Measurements from ENCODE around the gene ZDHHC14.

The ZDHHC14 gene

DNA sequence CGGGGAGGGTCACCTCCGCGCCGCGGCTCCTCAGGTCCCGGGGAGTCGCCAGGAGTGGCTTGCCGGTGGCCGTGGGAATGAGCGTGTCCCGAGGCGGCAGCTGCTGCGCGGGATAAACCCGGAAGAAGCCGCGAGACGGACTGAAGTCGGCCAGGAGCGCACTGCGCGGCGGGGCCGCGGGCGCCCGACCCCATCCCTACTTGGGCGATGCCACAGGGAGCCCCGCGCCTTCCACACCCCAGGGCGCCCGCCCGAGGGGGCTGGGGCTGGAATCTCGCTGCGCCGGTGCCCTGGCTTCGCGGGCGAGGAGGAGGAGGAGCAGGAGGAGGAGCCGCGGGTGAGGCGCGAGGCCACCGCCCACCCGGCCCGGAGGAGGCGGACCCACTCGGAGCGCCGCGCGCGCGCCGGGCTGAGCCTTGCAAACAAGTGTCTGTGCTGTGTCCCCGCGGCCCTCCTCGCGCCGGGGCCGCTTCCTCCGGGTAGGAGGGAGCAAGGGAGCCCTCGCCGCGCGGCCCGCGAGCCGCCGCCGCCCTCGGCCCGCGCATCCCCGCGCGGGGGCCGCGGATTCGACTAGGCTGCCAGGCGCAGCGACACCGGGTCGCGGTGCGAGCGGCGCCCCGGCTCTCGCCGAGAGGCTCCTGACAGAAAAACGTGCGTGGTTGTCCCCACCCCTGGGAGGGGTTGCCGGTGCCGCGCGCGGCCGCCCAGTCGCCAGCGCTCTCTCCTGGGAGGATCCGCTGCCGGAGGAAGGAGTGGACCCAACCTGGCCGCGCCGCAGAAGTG lies at the start of gene ZDHHC14:
TSS of gene ZDHHC14 (plus strand) at position 412 of the 783 bp plus-strand sequence.
- TF ChIP-seq, protein P1, sequence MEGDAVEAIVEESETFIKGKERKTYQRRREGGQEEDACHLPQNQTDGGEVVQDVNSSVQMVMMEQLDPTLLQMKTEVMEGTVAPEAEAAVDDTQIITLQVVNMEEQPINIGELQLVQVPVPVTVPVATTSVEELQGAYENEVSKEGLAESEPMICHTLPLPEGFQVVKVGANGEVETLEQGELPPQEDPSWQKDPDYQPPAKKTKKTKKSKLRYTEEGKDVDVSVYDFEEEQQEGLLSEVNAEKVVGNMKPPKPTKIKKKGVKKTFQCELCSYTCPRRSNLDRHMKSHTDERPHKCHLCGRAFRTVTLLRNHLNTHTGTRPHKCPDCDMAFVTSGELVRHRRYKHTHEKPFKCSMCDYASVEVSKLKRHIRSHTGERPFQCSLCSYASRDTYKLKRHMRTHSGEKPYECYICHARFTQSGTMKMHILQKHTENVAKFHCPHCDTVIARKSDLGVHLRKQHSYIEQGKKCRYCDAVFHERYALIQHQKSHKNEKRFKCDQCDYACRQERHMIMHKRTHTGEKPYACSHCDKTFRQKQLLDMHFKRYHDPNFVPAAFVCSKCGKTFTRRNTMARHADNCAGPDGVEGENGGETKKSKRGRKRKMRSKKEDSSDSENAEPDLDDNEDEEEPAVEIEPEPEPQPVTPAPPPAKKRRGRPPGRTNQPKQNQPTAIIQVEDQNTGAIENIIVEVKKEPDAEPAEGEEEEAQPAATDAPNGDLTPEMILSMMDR (IDR thresholded peaks at IDR 0.05), result no peak

DNA sequence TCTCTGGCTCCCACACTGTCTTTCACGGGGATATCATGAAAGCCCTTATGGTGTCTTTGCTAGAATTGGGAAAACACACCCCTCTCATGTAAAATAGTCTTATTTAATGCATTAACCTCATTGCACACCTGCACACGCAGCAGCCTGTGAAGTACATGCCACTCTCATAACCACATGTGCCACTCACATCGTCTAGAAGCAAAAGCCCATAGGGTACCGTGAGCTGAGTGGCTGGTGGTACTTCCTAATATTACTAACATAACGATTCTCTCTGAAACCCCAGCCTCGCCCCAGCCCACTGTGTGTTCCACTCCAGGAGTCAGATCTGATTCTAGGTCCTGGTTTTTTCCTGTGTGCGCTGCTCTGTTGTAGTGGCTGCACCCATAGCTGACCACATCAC lies 48.2 kb upstream of the ZDHHC14 start:
- TF ChIP-seq, protein P1 (IDR thresholded peaks at IDR 0.05), result no peak

DNA sequence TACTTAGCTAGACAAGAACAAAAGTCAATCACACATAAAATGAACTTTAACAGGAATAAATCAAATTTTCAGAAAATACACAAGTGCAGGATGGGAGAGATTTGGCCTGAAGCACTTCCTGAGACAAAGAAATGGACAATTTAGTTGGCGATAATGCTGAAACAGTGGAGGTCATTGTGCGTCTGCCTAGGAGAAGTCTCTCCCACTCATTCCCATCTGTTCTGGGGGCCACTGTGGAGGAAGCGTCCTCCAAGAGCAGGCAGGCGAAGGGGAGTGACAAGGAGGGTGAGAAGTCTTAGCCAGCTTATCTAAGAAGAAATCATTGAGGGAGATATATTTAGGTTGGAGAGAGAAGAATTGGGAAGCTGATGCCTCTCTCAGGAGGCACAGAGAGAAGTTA lies 47.5 kb upstream of the ZDHHC14 start:
- TF ChIP-seq, protein P1 (IDR thresholded peaks at IDR 0.05), result no peak

DNA sequence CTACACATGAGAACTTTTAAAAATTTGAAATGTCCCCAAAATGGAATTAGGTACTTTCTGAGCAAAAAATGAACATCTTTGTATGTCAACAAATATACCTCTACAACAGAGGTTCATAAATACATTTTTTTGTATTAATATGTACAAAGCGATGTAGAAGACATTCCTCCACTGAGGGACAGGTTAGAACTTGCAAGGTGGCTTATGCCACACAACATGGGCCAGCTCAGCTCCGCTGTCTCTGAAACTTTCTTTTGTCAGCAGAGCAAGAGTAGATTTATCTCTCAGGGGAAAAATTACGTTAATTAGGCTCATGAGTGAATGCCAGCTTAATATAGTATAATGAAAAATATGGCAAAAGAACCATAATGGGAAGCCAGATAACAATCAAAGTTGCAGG lies 47.0 kb upstream of the ZDHHC14 start:
- TF ChIP-seq, protein P1 (IDR thresholded peaks at IDR 0.05), result no peak

DNA sequence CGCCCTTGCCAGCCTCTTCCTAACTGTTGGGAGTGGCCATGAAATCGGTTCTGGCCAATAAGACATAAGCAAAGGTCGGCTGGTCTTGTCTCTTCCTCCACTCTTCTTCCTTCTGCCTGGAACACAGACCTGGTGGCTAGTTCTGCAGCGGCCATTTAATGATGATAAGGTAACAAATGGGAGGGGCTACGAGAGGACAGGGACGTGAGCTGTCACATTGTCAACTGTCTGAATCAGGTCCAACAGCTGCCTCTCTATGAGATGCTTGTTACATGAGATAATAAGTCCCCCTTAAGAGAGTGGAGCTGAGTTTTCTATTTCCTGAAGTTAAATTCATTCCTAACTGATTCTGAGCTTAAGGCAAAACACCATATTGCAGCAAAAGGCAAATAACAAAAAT lies 45.2 kb upstream of the ZDHHC14 start:
- TF ChIP-seq, protein P1 (IDR thresholded peaks at IDR 0.05), result no peak

DNA sequence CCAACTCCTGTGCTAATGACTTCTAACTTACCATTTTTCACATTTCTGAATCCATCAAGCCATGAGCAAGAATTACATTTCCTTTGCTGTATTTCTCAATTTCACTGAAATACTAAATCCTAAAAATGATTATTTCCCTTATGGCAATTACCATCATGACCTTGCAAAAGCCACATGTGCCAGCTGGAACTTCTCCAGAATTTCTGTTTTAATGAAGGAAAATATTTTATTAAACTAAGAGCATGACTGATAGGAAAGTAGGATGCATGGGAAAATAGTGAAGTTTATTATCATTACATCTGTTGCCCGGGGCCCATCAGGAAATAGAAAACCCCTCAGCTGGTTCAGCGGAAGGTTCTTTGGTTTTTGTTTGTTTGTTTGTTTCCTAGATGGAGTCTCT lies 43.2 kb upstream of the ZDHHC14 start:
- TF ChIP-seq, protein P1 (IDR thresholded peaks at IDR 0.05), result no peak

DNA sequence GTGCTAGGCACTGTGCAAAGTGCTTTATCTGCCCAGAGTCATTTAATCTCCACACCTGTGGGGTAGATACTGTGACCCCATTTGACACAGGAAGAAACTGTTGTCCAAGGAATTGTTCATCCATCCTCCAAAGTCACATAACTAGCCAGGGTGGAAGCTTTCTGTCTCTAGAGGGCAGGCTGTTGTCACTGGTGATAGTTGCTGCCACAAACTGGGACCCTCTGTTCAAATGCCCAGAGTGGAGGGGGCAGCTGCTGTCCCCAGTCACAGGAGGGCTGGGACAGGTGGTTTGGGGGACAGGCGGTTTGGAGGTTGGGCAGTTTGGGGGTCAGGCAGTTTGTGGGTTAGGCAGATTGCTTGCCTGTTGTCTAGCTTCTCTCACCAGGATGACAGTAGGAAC lies 41.6 kb upstream of the ZDHHC14 start:
- TF ChIP-seq, protein P1 (IDR thresholded peaks at IDR 0.05), result no peak

Data from LNCAP (cell line).